H9 (cell line): ENCODE measurements around the gene TNXB. TPM values are rescaled to one million over a fixed set of nuclear protein-coding genes. Genes with fewer than 3 reads are reported as not detected.
"Not testable (repeated sequence)": the region's sequence is repeated elsewhere in the genome, so short reads cannot be mapped to it uniquely, and the experiment has no call there.

Experiments
- DNase-seq: peaks from one replicate; pipeline ENCODE4 v3.0.0-alpha.2; 2017
- H2AFZ ChIP-seq: one replicate; pipeline ENCODE4 v1.6.1; 2013; ENCODE audit warnings: mild to moderate bottlenecking, low read length, control low read depth, moderate library complexity
- H2AK5ac ChIP-seq: 2 replicates; pipeline ENCODE4 v1.6.1; 2013; ENCODE audit warnings: low read length, control low read depth, mixed read lengths; ENCODE audit not compliant: insufficient read length
- H2BK120ac ChIP-seq: one replicate; pipeline ENCODE4 v1.6.1; 2013; ENCODE audit warnings: low read depth, mild to moderate bottlenecking, low read length, control low read depth, inconsistent platforms; ENCODE audit not compliant: poor library complexity, severe bottlenecking
- H2BK12ac ChIP-seq: 2 replicates; pipeline ENCODE4 v1.6.1; 2013; ENCODE audit warnings: low read length, control low read depth, mixed read lengths, low read depth; ENCODE audit not compliant: insufficient read length
- H2BK15ac ChIP-seq: 2 replicates; pipeline ENCODE4 v1.6.1; 2013; ENCODE audit warnings: low read depth, low read length, control low read depth
- H2BK20ac ChIP-seq: one replicate; pipeline ENCODE4 v1.6.1; 2013; ENCODE audit warnings: low read depth, mild to moderate bottlenecking, low read length, control low read depth, inconsistent platforms; ENCODE audit not compliant: poor library complexity, severe bottlenecking
- H2BK5ac ChIP-seq: 2 replicates; pipeline ENCODE4 v1.6.1; 2013; ENCODE audit warnings: low read length, control low read depth, mixed read lengths; ENCODE audit not compliant: insufficient read length
- H3K14ac ChIP-seq: 2 replicates; pipeline ENCODE4 v1.6.1; 2013; ENCODE audit warnings: low read length, control low read depth; ENCODE audit not compliant: insufficient read depth
- H3K18ac ChIP-seq: 2 replicates; pipeline ENCODE4 v1.6.1; 2013; ENCODE audit warnings: low read depth, mild to moderate bottlenecking, mixed read lengths, low read length, control low read depth; ENCODE audit not compliant: insufficient read length
- H3K23ac ChIP-seq: 2 replicates; pipeline ENCODE4 v1.6.1; 2013; ENCODE audit warnings: low read length, control low read depth, mixed read lengths, low read depth; ENCODE audit not compliant: insufficient read length
- H3K23me2 ChIP-seq: 2 replicates; pipeline ENCODE4 v1.6.1; 2013; ENCODE audit warnings: low read depth, mild to moderate bottlenecking, mixed read lengths, low read length, control low read depth; ENCODE audit not compliant: insufficient read length, poor library complexity, severe bottlenecking
- H3K27ac ChIP-seq: 2 replicates; pipeline ENCODE4 v1.5.1; 2013; ENCODE audit warnings: low read length, control low read depth, mixed read lengths, low read depth; ENCODE audit not compliant: insufficient read length
- H3K27me3 ChIP-seq: 2 replicates; pipeline ENCODE4 v1.6.1; 2013; ENCODE audit warnings: low read length, control low read depth, inconsistent platforms; ENCODE audit not compliant: insufficient read depth
- H3K4ac ChIP-seq: 2 replicates; pipeline ENCODE4 v1.6.1; 2013; ENCODE audit warnings: low read depth, mild to moderate bottlenecking, control low read depth, inconsistent platforms, low read length, moderate library complexity
- H3K4me1 ChIP-seq: 2 replicates; pipeline ENCODE4 v1.6.1; 2013; ENCODE audit warnings: low read length, control low read depth, inconsistent platforms; ENCODE audit not compliant: insufficient read depth
- H3K4me2 ChIP-seq: 2 replicates; pipeline ENCODE4 v1.6.1; 2013; ENCODE audit warnings: low read length, control low read depth, mixed read lengths; ENCODE audit not compliant: insufficient read length, insufficient read depth
- H3K56ac ChIP-seq: 2 replicates; pipeline ENCODE4 v1.6.1; 2013; ENCODE audit warnings: low read depth, mild to moderate bottlenecking, mixed read lengths, low read length, control low read depth; ENCODE audit not compliant: insufficient read length
- H3K79me1 ChIP-seq: 2 replicates; pipeline ENCODE4 v1.6.1; 2013; ENCODE audit warnings: low read depth, mild to moderate bottlenecking, moderate library complexity, low read length, control low read depth, inconsistent platforms; ENCODE audit not compliant: insufficient read depth, poor library complexity, severe bottlenecking
- H3K79me2 ChIP-seq: 2 replicates; pipeline ENCODE4 v1.6.1; 2013; ENCODE audit warnings: low read length, control low read depth, inconsistent platforms; ENCODE audit not compliant: insufficient read depth
- H3K9ac ChIP-seq: 2 replicates; pipeline ENCODE4 v1.6.1; 2013; ENCODE audit warnings: low read length, control low read depth, mixed read lengths; ENCODE audit not compliant: insufficient read length; ENCODE audit errors: extremely low read depth
- H3K9me3 ChIP-seq: one replicate; pipeline ENCODE4 v1.6.1; 2013; ENCODE audit warnings: low read depth, low read length, inconsistent platforms; ENCODE audit not compliant: control insufficient read depth
- H3T11ph ChIP-seq: one replicate; pipeline ENCODE4 v1.6.1; 2013; ENCODE audit warnings: mild to moderate bottlenecking, low read length, control low read depth, inconsistent platforms
- H4K20me1 ChIP-seq: one replicate; pipeline ENCODE4 v1.6.1; 2013; ENCODE audit not compliant: control insufficient read depth, insufficient read length, insufficient read depth
- H4K5ac ChIP-seq: 2 replicates; pipeline ENCODE4 v1.6.1; 2013; ENCODE audit warnings: low read depth, mild to moderate bottlenecking, mixed read lengths, low read length, control low read depth; ENCODE audit not compliant: insufficient read length
- H4K8ac ChIP-seq: replicated peaks from 2 replicates; pipeline ENCODE4 v1.6.1; 2013; ENCODE audit warnings: low read length, control low read depth, mixed read lengths, low read depth; ENCODE audit not compliant: insufficient read length
- H4K91ac ChIP-seq: 2 replicates; pipeline ENCODE4 v1.6.1; 2013; ENCODE audit warnings: low read depth, mild to moderate bottlenecking, moderate library complexity, mixed read lengths, low read length, control low read depth; ENCODE audit not compliant: insufficient read length
- H3K27ac Mint-ChIP-seq, 3 experiments: 2 replicates in 2 of 3; 3 replicates in 1 of 3; pipeline ENCODE4 v1.8.0; 2020 to 2021; ENCODE audit warnings: mixed read lengths in 3 of 3, mild to moderate bottlenecking in 1 of 3, moderate library complexity in 1 of 3
- H3K27me3 Mint-ChIP-seq: 2 replicates; pipeline ENCODE4 v1.8.0; 2021; ENCODE audit warnings: low read depth, mild to moderate bottlenecking, moderate library complexity, mixed read lengths
- H3K36me3 Mint-ChIP-seq, 3 experiments: 2 replicates in 2 of 3; 3 replicates in 1 of 3; pipeline ENCODE4 v1.8.0; 2020 to 2021; ENCODE audit warnings: low read depth in 3 of 3, mixed read lengths in 3 of 3; ENCODE audit not compliant: insufficient read depth in 1 of 3
- H3K4me1 Mint-ChIP-seq, 2 experiments: 2 replicates each; pipeline ENCODE4 v1.8.0; 2020; ENCODE audit warnings: mixed read lengths in 2 of 2
- H3K4me3 Mint-ChIP-seq, 2 experiments: 2 replicates in 1 of 2; 3 replicates in 1 of 2; pipeline ENCODE4 v1.8.0; 2020 to 2021; ENCODE audit warnings: mild to moderate bottlenecking in 2 of 2, mixed read lengths in 2 of 2, moderate library complexity in 1 of 2
- H3K9me3 Mint-ChIP-seq, 2 experiments: 2 replicates in 1 of 2; 3 replicates in 1 of 2; pipeline ENCODE4 v1.8.0; 2020; ENCODE audit warnings: mild to moderate bottlenecking in 2 of 2, mixed read lengths in 2 of 2, moderate library complexity in 1 of 2
- WGBS: extraction: QIAGEN DNeasy Blood & Tissue Kit; methylation state at CpG from one replicate; pipeline ENCODE4 v1.1.7; 2013; ENCODE audit warnings: missing lambda C conversion rate, low lambda C conversion rate, mixed read lengths; ENCODE audit not compliant: insufficient read length; ENCODE audit errors: extremely low coverage; 5-methylcytosine and 5-hydroxymethylcytosine counted together
- total RNA-seq: library from RNA; stranded (reverse); gene quantifications from 2 replicates; pipeline ENCODE4 v1.2.1, GENCODE V29; 2021

The TNXB gene
- total RNA-seq, 1 experiment from 2014 or later: 5.0 TPM

DNA sequence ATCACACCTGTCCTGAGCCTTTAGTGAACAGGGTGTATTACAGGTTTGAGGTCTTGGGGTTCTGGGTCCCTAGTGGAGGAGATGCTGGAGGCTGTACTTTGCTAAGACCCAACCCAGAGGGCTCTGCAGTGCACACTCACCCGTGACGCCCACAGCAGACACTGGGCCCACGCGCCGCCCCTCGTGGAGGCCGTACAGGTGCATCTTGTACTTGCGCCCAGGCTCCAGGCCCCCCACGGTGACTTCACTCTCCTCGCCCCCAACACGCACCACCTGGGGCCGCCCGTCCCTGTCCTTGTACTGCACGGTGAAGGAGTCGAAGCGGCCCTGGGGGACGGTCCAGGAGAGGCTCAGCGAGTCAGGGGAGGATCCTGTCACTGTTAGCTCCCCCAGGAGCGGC is 41.6 kb downstream of the TNXB start:
- not testable (repeated sequence) for H3K14ac ChIP-seq, H2BK120ac ChIP-seq, H3K4me3 Mint-ChIP-seq, H2BK12ac ChIP-seq, H2BK15ac ChIP-seq, H4K91ac ChIP-seq, H3K4me1 ChIP-seq, H3K9ac ChIP-seq, H4K20me1 ChIP-seq, H2AFZ ChIP-seq, H3T11ph ChIP-seq, H3K27me3 ChIP-seq, H3K36me3 Mint-ChIP-seq, H2AK5ac ChIP-seq, H3K23ac ChIP-seq, H3K56ac ChIP-seq, H4K8ac ChIP-seq, H3K4ac ChIP-seq, H2BK5ac ChIP-seq, H3K27ac Mint-ChIP-seq, H3K9me3 ChIP-seq, DNase-seq, H3K79me2 ChIP-seq, H3K23me2 ChIP-seq, H3K79me1 ChIP-seq, H3K9me3 Mint-ChIP-seq, H3K27me3 Mint-ChIP-seq, H2BK20ac ChIP-seq, H3K27ac ChIP-seq, H3K18ac ChIP-seq, H3K4me2 ChIP-seq, H4K5ac ChIP-seq
- H3K4me1 Mint-ChIP-seq: peaks cover 18 to 23% of the 10 kb centered on the region in 2 experiments
- WGBS: no CpG with 5 or more reads among the region's 19 CpGs
